Activated CD4-positive, alpha-beta T cell treated with anti-CD3 and anti-CD28 coated beads for 36 hours (primary cell): ENCODE measurements around the gene COL1A1. TPM values are rescaled to one million over a fixed set of nuclear protein-coding genes. Genes with fewer than 3 reads are reported as not detected.

Source experiments
- ATAC-seq: fragments of 200-7000 bp; cut with Tn5 transposase; one replicate; pipeline ENCODE4 v1.10.0; 2021; ENCODE audit warnings: mild to moderate bottlenecking, moderate library complexity
- CTCF ChIA-PET: fragments of 350-600 bp; sonication (Branson Sonifier 250); formaldehyde crosslinking; loops from one replicate; lab custom pipeline; 2021; ENCODE audit warnings: antibody characterized with exemption; lab: Charles Lee
- POLR2A ChIA-PET: fragments of 350-600 bp; sonication (Branson Sonifier 250); formaldehyde crosslinking; loops from one replicate; lab custom pipeline; 2021; ENCODE audit warnings: antibody characterized with exemption, inconsistent platforms; lab: Charles Lee
- DNase-seq: peaks from one replicate; pipeline ENCODE4 v3.0.0-alpha.2; 2020
- H3K27ac Mint-ChIP-seq: one replicate; pipeline ENCODE4 v1.8.0; 2021; ENCODE audit warnings: mixed read lengths
- H3K27me3 Mint-ChIP-seq: one replicate; pipeline ENCODE4 v1.8.0; 2021; ENCODE audit warnings: mixed read lengths
- H3K36me3 Mint-ChIP-seq: one replicate; pipeline ENCODE4 v1.8.0; 2021; ENCODE audit warnings: low read depth, mixed read lengths
- H3K4me1 Mint-ChIP-seq: one replicate; pipeline ENCODE4 v1.8.0; 2021; ENCODE audit warnings: mixed read lengths
- H3K4me3 Mint-ChIP-seq: one replicate; pipeline ENCODE4 v1.8.0; 2021; ENCODE audit warnings: mild to moderate bottlenecking, moderate library complexity, mixed read lengths
- H3K9me3 Mint-ChIP-seq: one replicate; pipeline ENCODE4 v1.8.0; 2021; ENCODE audit warnings: low read depth, mixed read lengths
- intact Hi-C, 2 experiments: fragments of 100-400 bp; cut with DNase I in 1 of 2; cut with micrococcal nuclease in 1 of 2; formaldehyde crosslinking; loops; one replicate each; pipeline versions ENCODE4 v1.14.2 to v1.15.1; 2022 to 2024; cut with DNase I, micrococcal nuclease
- total RNA-seq, 2 experiments: library from RNA; stranded (reverse); gene quantifications; one replicate each; pipeline ENCODE4 v1.2.3, GENCODE V29; 2021

Gene COL1A1
- total RNA-seq, 2 experiments from 2014 or later, result 0.55 to 0.70 TPM

DNA sequence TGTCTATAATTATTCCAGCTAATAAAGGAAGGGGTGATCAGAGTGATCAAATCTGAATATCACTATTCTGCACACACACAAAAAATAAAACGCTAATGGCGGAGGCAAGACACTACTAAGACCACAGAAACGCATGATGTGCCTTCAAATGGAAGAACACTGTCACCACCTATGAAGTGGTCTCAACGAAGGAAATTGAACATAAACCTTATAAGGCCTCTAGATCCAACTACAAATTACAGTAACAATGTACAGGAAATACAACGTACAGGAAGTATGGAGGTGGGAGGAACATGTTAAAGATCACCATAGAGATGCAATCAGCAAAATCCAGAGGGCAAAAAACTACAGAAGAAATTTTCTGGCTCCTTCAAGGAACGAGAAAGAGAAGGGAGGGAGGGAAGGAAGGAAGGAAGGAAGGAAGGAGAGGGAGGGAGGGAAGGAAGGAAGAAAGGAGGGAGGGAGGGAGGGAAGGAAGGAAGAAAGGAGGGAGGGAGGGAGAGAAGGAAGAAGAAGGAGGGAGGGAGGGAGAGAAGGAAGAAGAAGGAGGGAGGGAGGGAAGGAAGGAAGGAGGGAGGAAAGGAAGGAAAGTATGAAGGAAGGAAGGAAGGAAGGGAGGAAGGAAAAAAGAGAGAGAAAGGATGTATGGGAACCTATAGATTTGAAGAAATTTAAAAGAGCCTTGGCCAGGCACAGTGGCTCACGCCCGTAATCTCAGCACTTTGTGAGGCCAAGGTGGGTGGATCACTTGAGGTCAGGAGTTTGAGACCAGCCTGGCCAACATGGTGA lies 38.8 kb downstream of the COL1A1 start:
- Mint-ChIP-seq H3K36me3 (no peaks in the 10 kb centered on the region), H3K4me3 (peak overlapping the region; percentile 17), H3K27ac (peak overlapping the region; percentile 99), H3K4me1 (peaks cover 42% of the 10 kb centered on the region), H3K27me3 (no peaks in the 10 kb centered on the region), H3K9me3 (no peaks in the 10 kb centered on the region)
- intact Hi-C loops, result loop anchor here in 1 of 2 experiments (5.0 kb wide), 1 partner anchor 45 kb away; no protein-coding TSS in a partner anchor
- DNase-seq, result no peak
- ChIA-PET CTCF (interaction anchor here (0.6 to 2.8 kb wide), 18 partner anchors 8 to 267 kb away, joined by 3 to 50 read pairs (median 5); partner anchors contain the start of genes PPP1R9B and SAMD14), POLR2A (interaction anchor here (0.7 kb wide), 1 partner anchor 14 kb away, joined by 4 read pairs; no protein-coding TSS in a partner anchor)
- peak; percentile 22 for ATAC-seq

DNA sequence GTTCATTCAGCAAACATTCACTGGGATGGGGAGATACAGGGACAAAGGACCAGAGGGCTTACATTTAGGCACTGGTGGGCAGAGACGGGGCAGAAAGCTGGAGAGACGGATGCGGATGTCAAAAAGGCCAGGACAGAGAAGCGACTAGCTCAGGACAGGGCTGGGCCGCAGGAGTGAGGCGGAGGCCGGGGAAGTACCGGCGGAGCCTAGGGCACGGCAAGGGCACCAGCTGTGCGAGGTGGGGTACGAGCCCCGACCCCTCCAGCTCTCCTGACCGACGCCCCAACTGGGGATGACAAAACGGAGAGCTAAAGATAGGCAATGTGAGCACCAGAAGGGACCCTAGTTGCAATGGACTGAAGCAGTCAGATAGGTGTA lies 39.5 kb downstream of the COL1A1 start:
- POLR2A ChIA-PET, result interaction anchor here (0.7 kb wide), 1 partner anchor 14 kb away, joined by 4 read pairs; no protein-coding TSS in a partner anchor
- Mint-ChIP-seq H3K4me1 (peaks cover 42% of the 10 kb centered on the region), H3K27ac (peak overlapping the region; percentile 99), H3K9me3 (no peaks in the 10 kb centered on the region), H3K27me3 (no peaks in the 10 kb centered on the region), H3K36me3 (no peaks in the 10 kb centered on the region), H3K4me3 (peak overlapping the region; percentile 78)
- DNase-seq (no peak), ATAC-seq (no peak)
- intact Hi-C loops, result loop anchor here (1.0 to 5.0 kb wide), 5 partner anchors 11 to 67 kb away; partner anchors contain the start of gene PDK2 (in 1 of the 2)
- CTCF ChIA-PET, result interaction anchor here (0.6 to 2.8 kb wide), 22 partner anchors 8 to 267 kb away, joined by 3 to 50 read pairs (median 5); partner anchors contain the start of genes PPP1R9B and SAMD14

DNA sequence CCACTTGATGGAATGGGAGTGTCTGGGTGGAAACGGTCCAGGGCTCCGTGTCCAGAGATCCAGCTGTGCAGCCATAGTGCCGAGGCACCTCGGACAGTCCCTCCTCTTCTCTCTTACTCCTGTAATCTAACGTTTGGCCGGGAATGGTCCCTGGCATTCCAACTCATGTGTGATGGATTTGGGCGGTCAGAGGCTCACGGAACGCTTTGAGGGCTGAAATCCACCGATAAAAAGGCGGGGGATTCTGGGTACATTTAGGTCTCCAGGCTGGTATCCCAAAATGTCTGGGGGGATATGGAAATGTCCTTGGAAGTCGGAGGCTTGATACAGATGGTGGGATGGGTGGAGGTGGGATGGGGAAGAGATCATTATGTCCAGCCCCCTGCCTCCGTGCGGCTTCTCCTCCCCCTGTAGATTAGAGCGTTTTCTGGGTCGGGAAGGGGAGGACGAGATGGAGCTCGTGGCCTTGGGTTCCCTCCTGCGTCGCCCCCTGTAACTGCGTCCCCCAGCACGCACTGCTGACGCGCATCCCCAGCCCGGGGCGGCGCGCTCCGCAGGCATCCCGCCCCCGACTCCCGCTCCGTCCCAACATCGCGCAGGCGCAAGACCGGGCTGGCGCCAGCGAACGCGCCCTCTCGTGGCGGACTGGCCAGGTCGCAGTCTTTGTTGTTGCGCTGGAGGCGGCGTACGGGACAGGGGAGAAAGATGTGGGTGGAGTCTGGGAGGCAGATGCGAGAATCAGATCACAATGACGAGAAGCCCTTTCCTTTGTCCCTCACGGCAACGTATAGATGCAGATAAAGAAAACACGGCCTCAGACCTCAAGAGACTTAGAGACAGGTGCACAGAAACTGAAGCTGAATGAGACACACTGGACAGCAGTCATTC lies 40.2 kb downstream of the COL1A1 start:
- peak; percentile 96 for ATAC-seq
- Mint-ChIP-seq H3K27me3 (no peaks in the 10 kb centered on the region), H3K4me1 (peaks cover 42% of the 10 kb centered on the region), H3K9me3 (no peaks in the 10 kb centered on the region), H3K27ac (peak overlapping the region; percentile 99), H3K4me3 (peak overlapping the region; percentile 78), H3K36me3 (no peaks in the 10 kb centered on the region)
- peak; percentile 98 for DNase-seq
- intact Hi-C loops, result loop anchor here (1.0 to 5.0 kb wide), 5 partner anchors 10 to 66 kb away; partner anchors contain the start of gene PDK2 (in 1 of the 2)
- ChIA-PET POLR2A (no interaction called here), CTCF (interaction anchor here (0.6 to 2.8 kb wide), 26 partner anchors 9 to 188 kb away, joined by 3 to 50 read pairs (median 4); partner anchors contain the start of gene PPP1R9B)

DNA sequence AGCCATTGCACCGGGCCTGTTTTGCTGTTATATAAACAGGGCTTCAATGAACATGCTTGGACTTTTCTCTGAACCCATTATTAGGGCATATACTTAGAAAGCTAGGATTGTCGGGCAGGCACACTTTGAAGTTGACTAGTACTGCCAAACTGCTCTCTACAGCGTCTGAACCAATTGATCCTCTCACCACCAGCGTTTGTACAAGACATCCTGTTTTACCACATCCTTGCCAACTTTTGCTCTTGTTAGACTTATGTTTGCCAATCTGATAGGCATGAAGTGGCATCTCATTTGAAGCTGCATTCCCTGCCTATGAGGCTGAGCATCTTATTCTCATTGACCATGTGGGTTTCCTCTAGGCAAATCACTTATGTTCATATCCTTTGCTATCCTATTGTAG lies 43.5 kb downstream of the COL1A1 start:
- peaks cover 41% of the 10 kb centered on the region for H3K4me1 Mint-ChIP-seq
- DNase-seq (no peak), ATAC-seq (no peak)
- intact Hi-C loops, result no loop called here
- POLR2A ChIA-PET, result no interaction called here
- no peak overlapping the region for H3K27ac Mint-ChIP-seq
- H3K9me3 Mint-ChIP-seq, result no peaks in the 10 kb centered on the region
- CTCF ChIA-PET, result interaction anchor here (0.7 to 1.7 kb wide), 3 partner anchors 12 to 18 kb away, joined by 3 to 4 read pairs (median 3); no protein-coding TSS in a partner anchor
- H3K36me3 Mint-ChIP-seq, result no peaks in the 10 kb centered on the region
- H3K27me3 Mint-ChIP-seq, result no peaks in the 10 kb centered on the region
- no peak overlapping the region for H3K4me3 Mint-ChIP-seq

DNA sequence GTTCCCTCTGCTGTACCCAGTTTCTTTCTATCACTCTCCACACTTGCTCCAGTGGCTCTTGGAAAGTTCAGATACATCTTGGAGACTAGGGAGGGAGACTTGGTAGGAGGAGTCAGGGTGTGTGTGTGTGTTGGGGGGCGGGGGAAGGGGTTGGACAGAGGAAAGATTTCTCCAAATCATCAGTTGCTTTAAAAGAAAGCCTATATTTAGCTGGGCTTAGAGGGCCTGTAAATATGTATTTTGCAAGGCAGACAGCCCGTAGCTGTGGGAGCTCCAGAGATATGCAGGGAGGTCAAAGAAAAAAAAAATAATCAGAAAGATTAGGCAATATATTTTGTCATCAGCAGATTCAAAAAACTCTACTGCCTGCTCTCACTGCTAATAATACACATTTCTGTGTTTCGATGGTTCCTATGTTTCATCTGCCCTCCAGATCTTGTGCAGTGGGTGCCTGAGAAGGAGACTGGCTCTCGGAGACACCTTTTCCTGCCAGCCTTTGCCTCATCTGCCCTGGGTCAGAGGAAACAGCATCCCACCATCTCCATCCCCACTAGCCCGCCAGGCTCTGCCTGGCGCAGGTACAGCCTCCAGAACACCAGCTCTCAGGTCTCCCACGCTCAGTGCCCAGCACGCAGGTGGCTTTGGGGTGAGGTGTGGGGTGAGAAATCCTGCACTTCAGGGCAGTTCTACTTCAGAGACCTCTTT lies 46.2 kb downstream of the COL1A1 start:
- CTCF ChIA-PET, result interaction anchor here (1.0 to 1.8 kb wide), 4 partner anchors 15 to 61 kb away, joined by 3 to 6 read pairs (median 4); partner anchors contain the start of gene PDK2
- POLR2A ChIA-PET, result no interaction called here
- no peaks in the 10 kb centered on the region for H3K36me3 Mint-ChIP-seq
- H3K27ac Mint-ChIP-seq, result no peak overlapping the region
- no peak overlapping the region for H3K4me3 Mint-ChIP-seq
- DNase-seq (no peak), ATAC-seq (no peak)
- peaks cover 33% of the 10 kb centered on the region for H3K4me1 Mint-ChIP-seq
- intact Hi-C loops, result no loop called here
- no peaks in the 10 kb centered on the region for H3K9me3 Mint-ChIP-seq
- no peaks in the 10 kb centered on the region for H3K27me3 Mint-ChIP-seq

DNA sequence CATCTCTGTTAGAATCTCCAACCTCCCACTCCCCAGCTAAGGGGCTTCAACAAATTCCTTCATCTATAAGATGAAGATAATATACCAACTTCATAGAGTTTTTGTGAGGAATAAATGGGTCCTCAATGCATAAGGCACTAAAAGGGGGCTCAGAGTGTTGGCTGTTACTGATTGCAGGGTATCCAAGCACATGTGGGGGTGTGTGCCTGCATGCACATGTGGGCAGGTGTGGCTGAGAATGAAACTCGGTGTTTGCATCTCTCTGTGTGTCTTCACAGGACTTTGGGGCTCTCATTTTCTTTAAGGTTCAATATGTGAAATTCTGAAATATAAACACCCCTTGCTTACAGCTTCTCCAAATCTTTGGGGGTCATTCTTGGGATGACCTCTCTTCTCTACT lies 46.8 kb downstream of the COL1A1 start:
- CTCF ChIA-PET, result interaction anchor here (0.7 to 1.8 kb wide), 4 partner anchors 14 to 495 kb away, joined by 3 to 6 read pairs (median 4); partner anchors contain the start of gene PDK2
- DNase-seq (no peak), ATAC-seq (no peak)
- H3K27ac Mint-ChIP-seq, result no peak overlapping the region
- intact Hi-C loops, result loop anchor here in 1 of 2 experiments (5.0 kb wide), 1 partner anchor 477 kb away; the partner anchor contains the start of gene SPOP
- H3K9me3 Mint-ChIP-seq, result no peaks in the 10 kb centered on the region
- no peak overlapping the region for H3K4me3 Mint-ChIP-seq
- no peaks in the 10 kb centered on the region for H3K36me3 Mint-ChIP-seq
- POLR2A ChIA-PET, result interaction anchor here (0.6 kb wide), 1 partner anchor 19 kb away, joined by 3 read pairs; no protein-coding TSS in a partner anchor
- no peaks in the 10 kb centered on the region for H3K27me3 Mint-ChIP-seq
- H3K4me1 Mint-ChIP-seq, result peaks cover 33% of the 10 kb centered on the region

DNA sequence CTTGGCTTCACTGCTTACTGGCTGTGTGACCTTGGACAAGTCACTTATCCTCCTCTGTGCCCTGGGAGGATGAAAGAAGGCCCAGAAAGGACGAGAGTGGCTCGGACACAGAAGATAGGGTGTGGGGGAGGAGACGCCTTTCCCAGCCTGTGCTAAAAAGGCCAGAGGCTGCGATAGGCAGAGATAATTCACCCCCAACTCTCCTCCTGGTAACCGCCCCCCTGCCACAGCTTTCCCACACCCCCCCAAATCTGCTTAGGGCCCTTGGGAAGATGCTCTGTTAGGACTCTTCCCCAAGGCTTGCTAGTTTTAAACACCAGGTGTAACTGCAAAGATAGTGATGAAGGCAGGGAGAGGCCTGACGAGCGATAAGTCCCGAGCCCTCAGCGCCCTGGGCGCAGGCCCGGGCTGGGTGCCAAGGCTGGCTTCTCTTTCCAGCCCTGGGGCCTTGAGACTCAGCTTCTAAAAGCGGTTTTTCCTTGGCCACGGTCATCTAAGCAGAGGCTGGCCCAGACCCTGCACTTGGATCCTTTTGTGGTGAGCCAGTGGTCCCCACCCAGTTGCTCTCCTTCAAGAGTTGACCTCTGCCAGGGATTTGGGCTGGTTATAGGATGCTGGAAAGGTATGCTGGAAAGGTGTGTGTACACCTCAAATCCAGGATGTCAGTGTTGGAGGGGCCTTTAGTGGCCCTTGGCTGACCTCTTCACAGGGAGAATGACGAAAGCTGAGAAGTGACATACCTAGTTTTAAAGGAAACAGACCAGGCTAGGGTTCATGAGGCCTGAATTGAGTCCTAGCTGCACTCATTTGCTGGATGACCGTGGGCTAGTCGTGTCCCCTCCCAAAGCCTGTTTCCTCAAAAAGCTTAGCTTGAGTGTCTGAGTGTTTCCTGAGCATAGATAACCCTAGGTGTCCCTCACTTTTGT lies 47.5 kb downstream of the COL1A1 start:
- POLR2A ChIA-PET, result interaction anchor here (0.6 kb wide), 1 partner anchor 18 kb away, joined by 3 read pairs; no protein-coding TSS in a partner anchor
- CTCF ChIA-PET, result interaction anchor here (0.6 to 2.9 kb wide), 5 partner anchors 13 to 494 kb away, joined by 3 to 12 read pairs (median 4); partner anchors contain the start of genes EME1, MRPL27 and PDK2
- intact Hi-C loops, result loop anchor here in 1 of 2 experiments (5.0 kb wide), 1 partner anchor 477 kb away; the partner anchor contains the start of gene SPOP
- Mint-ChIP-seq H3K4me1 (peaks cover 33% of the 10 kb centered on the region), H3K4me3 (no peak overlapping the region), H3K36me3 (peaks cover 1% of the 10 kb centered on the region), H3K27ac (no peak overlapping the region), H3K9me3 (no peaks in the 10 kb centered on the region), H3K27me3 (no peaks in the 10 kb centered on the region)
- no peak for ATAC-seq
- DNase-seq, result no peak

DNA sequence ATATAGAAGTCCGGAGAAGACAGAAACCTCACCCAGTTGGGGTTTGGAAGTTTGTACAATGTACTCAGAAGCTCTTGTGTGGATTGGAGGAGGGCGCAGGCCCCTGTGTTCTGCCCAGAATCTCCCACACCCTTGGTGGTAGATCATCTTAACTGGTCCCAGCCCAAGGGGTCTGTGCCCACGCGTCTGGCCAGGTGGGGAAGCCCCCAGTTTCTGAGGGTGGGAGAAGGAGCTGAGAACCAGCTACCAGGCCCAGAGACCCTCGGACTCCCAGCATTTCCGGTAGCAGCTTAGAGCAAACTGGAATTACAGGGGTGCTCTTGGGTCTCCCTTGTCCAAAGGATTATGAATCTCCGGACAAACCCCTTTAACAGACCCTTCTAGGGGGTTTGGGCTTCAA lies 48.7 kb downstream of the COL1A1 start:
- Mint-ChIP-seq H3K27ac (peak overlapping the region; percentile 96), H3K4me1 (peaks cover 27% of the 10 kb centered on the region), H3K36me3 (peaks cover 11% of the 10 kb centered on the region), H3K4me3 (no peak overlapping the region), H3K9me3 (no peaks in the 10 kb centered on the region), H3K27me3 (no peaks in the 10 kb centered on the region)
- intact Hi-C loops, result loop anchor here (1.0 to 5.0 kb wide), 2 partner anchors 57 to 475 kb away; partner anchors contain the start of genes PDK2 (in 1 of the 2) and SPOP (in 1 of the 2)
- ATAC-seq, result no peak
- ChIA-PET CTCF (interaction anchor here (0.8 to 2.9 kb wide), 10 partner anchors 9 to 85 kb away, joined by 3 to 50 read pairs (median 4); no protein-coding TSS in a partner anchor), POLR2A (no interaction called here)
- DNase-seq, result no peak

DNA sequence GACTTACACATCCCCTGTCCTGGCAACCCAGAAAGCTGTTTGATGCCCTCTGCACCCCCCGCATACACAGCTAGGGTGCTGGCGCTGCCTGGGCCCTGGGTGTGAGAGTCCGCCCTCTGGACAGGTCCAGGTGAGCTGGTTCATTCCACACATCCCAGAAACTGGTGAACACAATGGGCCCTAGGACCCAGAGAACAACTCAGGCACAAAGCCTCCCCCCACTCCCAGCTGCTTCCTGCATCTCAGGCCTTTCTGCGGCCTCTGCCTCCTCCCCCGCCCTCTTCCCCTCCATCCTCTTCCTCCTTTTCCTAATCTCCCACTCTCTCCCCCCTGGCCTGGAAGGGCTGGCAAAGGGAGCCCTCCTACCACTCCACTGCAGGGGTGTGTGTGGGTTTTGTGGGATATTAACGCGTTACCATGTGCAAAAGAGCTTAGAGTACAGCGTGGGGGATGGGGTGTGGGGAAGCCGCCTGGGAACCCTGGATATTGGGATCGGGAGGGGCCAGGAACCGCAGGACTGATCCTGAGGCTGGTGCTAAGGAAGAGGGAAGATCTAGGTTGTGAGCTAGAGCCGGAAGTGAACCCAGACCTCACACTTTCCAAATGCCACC lies 49.4 kb downstream of the COL1A1 start:
- ATAC-seq (peak; percentile 23), DNase-seq (peak; percentile 72)
- Mint-ChIP-seq H3K4me3 (peak overlapping the region; percentile 90), H3K9me3 (no peaks in the 10 kb centered on the region), H3K27me3 (no peaks in the 10 kb centered on the region), H3K27ac (peak overlapping the region; percentile 96), H3K36me3 (peaks cover 15% of the 10 kb centered on the region), H3K4me1 (peaks cover 33% of the 10 kb centered on the region)
- ChIA-PET POLR2A (interaction anchor here (0.6 to 0.7 kb wide), 2 partner anchors 12 to 364 kb away, joined by 3 read pairs; no protein-coding TSS in a partner anchor), CTCF (interaction anchor here (0.6 to 2.9 kb wide), 11 partner anchors 9 to 84 kb away, joined by 3 to 50 read pairs (median 4); no protein-coding TSS in a partner anchor)
- intact Hi-C loops, result loop anchor here (1.0 to 5.0 kb wide), 7 partner anchors 9 to 960 kb away; partner anchors contain the start of genes PDK2 (in 2 of the 2), EME1 (in 1 of the 2), LUC7L3 (in 1 of the 2) and MRPL27 (in 1 of the 2)
